ENCODE measurements around the gene SLC17A7.
A peak's percentile ranks its signal among the peaks of the same experiment; 100 is the strongest.

SLC17A7 gene

GRCh38 chr19:49403404-49404187 lies 37.7 kb downstream of the SLC17A7 start:
- DNase-seq, result no peak

GRCh38 chr19:49400029-49400428 lies 41.3 kb downstream of the SLC17A7 start:
- DNase-seq, result no peak

- DNase-seq, result no peak
These were observed 42.4 kb downstream of the SLC17A7 start for GRCh38 chr19:49398931-49399330.

GRCh38 chr19:49398001-49398615 lies 43.2 kb downstream of the SLC17A7 start:
- no peak for DNase-seq

GRCh38 chr19:49396738-49397505 lies 44.4 kb downstream of the SLC17A7 start:
- no peak for DNase-seq

GRCh38 chr19:49395581-49396407 lies 45.5 kb downstream of the SLC17A7 start:
- no peak for DNase-seq

- DNase-seq, result no peak
These were observed 47.4 kb downstream of the SLC17A7 start for GRCh38 chr19:49393881-49394280.

GRCh38 chr19:49391581-49392399 lies 49.5 kb downstream of the SLC17A7 start:
- DNase-seq, result peak; percentile 81

- no peak for DNase-seq
These were observed 50.4 kb downstream of the SLC17A7 start for GRCh38 chr19:49390929-49391359.

- DNase-seq, result no peak
These were observed 51.0 kb downstream of the SLC17A7 start for GRCh38 chr19:49390131-49390928.

GRCh38 chr19:49389406-49389805 lies 51.9 kb downstream of the SLC17A7 start:
- no peak for DNase-seq

- peak; percentile 70 for DNase-seq
These were observed 53.4 kb downstream of the SLC17A7 start, which contains the start of gene KASH5 for GRCh38 chr19:49387936-49388372. TSS of gene KASH5 (plus strand) at chr19:49388249. CDS start at chr19:49390884, 2,635 bp downstream.

GRCh38 chr19:49383599-49383998 lies 57.7 kb downstream of the SLC17A7 start:
- DNase-seq, result no peak

- DNase-seq, result no peak
These were observed 58.7 kb downstream of the SLC17A7 start for GRCh38 chr19:49382639-49383038.

- DNase-seq, result no peak
These were observed 60.9 kb downstream of the SLC17A7 start for GRCh38 chr19:49380391-49380790.

Data from right forelimb (tissue), 1 donor.